ENCODE data around the gene HPSE. TPM values are rescaled to one million over a fixed set of nuclear protein-coding genes. Genes with fewer than 3 reads are reported as not detected.

HPSE gene
- total and polyA plus RNA-seq, 2 donors (not counting 3 experiments of a cell fraction or from before 2014, with no cell fraction given), result 3.5 to 7.0 TPM

DNA sequence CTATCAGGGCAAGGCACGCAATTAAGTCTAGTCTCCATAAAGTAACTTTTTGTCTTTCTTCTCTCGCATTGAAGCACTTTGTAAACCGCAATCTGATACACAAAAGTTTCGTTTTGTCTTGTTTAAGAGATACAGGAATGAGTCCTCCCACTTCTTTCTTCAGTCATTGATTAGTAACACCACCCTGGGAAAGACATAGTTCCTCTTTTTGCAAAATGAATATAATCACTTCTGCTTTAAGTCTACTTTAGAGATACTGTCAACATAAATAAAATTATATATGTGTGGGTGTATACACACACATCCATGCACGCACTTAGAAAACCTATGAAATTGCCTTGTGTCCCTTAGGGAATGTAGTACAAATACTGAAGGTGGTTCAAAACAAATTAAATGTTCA, 61.7 kb downstream of the HPSE start:
- H3K9ac ChIP-seq (replicated peaks; ENCODE audit: extremely low read depth, insufficient read depth, low read length), result no peak overlapping the region
- no peaks in the 10 kb centered on the region for H3K4me1 ChIP-seq (ENCODE audit: control insufficient read depth, extremely low read depth, insufficient read depth, low read length)
- H3K9me1 ChIP-seq (replicated peaks; ENCODE audit: control insufficient read depth, extremely low read depth, insufficient read depth, low read length), result no peaks in the 10 kb centered on the region
- DNase-seq (ENCODE audit: low read depth, low spot score), result no peak
- H3K27ac ChIP-seq (ENCODE audit: insufficient read depth, low read depth, low read length), result no peak overlapping the region
- no TSS peak for BruUV-seq (replicated peaks)
- no peaks in the 10 kb centered on the region for H3K79me2 ChIP-seq (ENCODE audit: control insufficient read depth, insufficient read depth, low read length)
- dilution Hi-C loops (cut with MboI; ENCODE audit: extremely low pct_ligation_motif_present, low sequenced_read_pairs), result no loop called here
- intact Hi-C loops (cut with micrococcal nuclease), result no loop called here
- H2AFZ ChIP-seq (ENCODE audit: low read depth, low read length), result no peak overlapping the region
- H4K20me1 ChIP-seq (replicated peaks; ENCODE audit: control insufficient read depth, extremely low read depth, insufficient read depth, low read length), result no peaks in the 10 kb centered on the region
- no peaks in the 10 kb centered on the region for H3K9me3 ChIP-seq (replicated peaks; ENCODE audit: control insufficient read depth, insufficient read depth, low read length)
- no peaks in the 10 kb centered on the region for H3K27me3 ChIP-seq (ENCODE audit: control insufficient read depth in 2 of 2, insufficient read depth in 2 of 2, low read length in 2 of 2)
- H3K36me3 ChIP-seq (ENCODE audit: control insufficient read depth in 2 of 2, extremely low read depth in 1 of 2, insufficient read depth in 2 of 2, low read length in 2 of 2), result peaks cover 0 to 6% of the 10 kb centered on the region in 2 experiments
- ChIA-PET POLR2A (no interaction called here), CTCF (interaction anchor here (0.8 to 3.4 kb wide), 6 partner anchors 9 to 218 kb away, joined by 3 to 18 read pairs (median 6); no protein-coding TSS in a partner anchor)
- FAIRE-seq, result no peak
- H3K4me2 ChIP-seq (ENCODE audit: insufficient read depth, low read length), result no peak overlapping the region
- TF ChIP-seq, protein P1, sequence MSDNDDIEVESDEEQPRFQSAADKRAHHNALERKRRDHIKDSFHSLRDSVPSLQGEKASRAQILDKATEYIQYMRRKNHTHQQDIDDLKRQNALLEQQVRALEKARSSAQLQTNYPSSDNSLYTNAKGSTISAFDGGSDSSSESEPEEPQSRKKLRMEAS (IDR thresholded peaks at IDR 0.05; ENCODE audit: insufficient read depth, insufficient read length), result no peak
- TF ChIP-seq POLR2A (IDR thresholded peaks at IDR 0.05; ENCODE audit: low read depth, low read length) (no peak), EZH2 (IDR thresholded peaks at IDR 0.05; ENCODE audit: borderline replicate concordance, low read depth, low read length, severe bottlenecking) (no peak)
- no peak overlapping the region for H3K4me3 ChIP-seq (replicated peaks in 1 of 3; ENCODE audit: insufficient read depth in 1 of 3, low read depth in 1 of 3, low read length in 3 of 3)

DNA sequence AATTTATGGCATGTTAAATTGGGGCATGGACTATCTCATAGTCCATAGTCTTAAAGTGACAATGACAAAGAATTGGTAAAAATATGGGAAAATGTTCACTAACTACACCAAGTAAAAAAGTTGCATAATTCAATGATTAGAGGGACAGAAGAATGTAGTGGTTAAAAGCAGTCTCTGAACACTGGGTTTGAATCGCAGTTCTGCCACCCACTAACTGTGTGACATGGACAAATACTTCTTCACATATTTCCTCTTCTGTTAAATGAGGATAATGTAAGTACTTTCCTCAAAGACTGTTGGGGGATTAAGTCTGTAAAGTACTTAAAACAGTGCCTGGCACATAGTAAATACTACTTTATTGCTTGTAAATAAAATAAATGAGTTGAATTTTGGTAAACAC, 65.4 kb downstream of the HPSE start:
- Histone ChIP-seq H4K20me1 (replicated peaks; ENCODE audit: control insufficient read depth, extremely low read depth, insufficient read depth, low read length) (no peaks in the 10 kb centered on the region), H3K4me1 (ENCODE audit: control insufficient read depth, extremely low read depth, insufficient read depth, low read length) (peaks cover 5% of the 10 kb centered on the region), H3K9me1 (replicated peaks; ENCODE audit: control insufficient read depth, extremely low read depth, insufficient read depth, low read length) (no peaks in the 10 kb centered on the region), H3K9ac (replicated peaks; ENCODE audit: extremely low read depth, insufficient read depth, low read length) (no peak overlapping the region), H2AFZ (ENCODE audit: low read depth, low read length) (no peak overlapping the region), H3K27ac (ENCODE audit: insufficient read depth, low read depth, low read length) (no peak overlapping the region), H3K36me3 (ENCODE audit: control insufficient read depth in 2 of 2, extremely low read depth in 1 of 2, insufficient read depth in 2 of 2, low read length in 2 of 2) (peaks cover 0 to 6% of the 10 kb centered on the region in 2 experiments), H3K79me2 (ENCODE audit: control insufficient read depth, insufficient read depth, low read length) (no peaks in the 10 kb centered on the region), H3K4me2 (ENCODE audit: insufficient read depth, low read length) (no peak overlapping the region), H3K4me3 (replicated peaks in 1 of 3; ENCODE audit: insufficient read depth in 1 of 3, low read depth in 1 of 3, low read length in 3 of 3) (no peak overlapping the region), H3K9me3 (replicated peaks; ENCODE audit: control insufficient read depth, insufficient read depth, low read length) (no peaks in the 10 kb centered on the region), H3K27me3 (ENCODE audit: control insufficient read depth in 2 of 2, insufficient read depth in 2 of 2, low read length in 2 of 2) (no peaks in the 10 kb centered on the region)
- dilution Hi-C loops (cut with MboI; ENCODE audit: extremely low pct_ligation_motif_present, low sequenced_read_pairs) (no loop called here), intact Hi-C loops (cut with micrococcal nuclease) (no loop called here)
- CTCF ChIA-PET, result interaction anchor here (0.8 to 6.0 kb wide), 4 partner anchors 9 to 194 kb away, joined by 3 to 39 read pairs (median 6); no protein-coding TSS in a partner anchor
- TF ChIP-seq POLR2AphosphoS5 (IDR thresholded peaks at IDR 0.05; ENCODE audit: insufficient read depth, low read depth, low read length), result no peak
- no peak for TF ChIP-seq POLR2A (IDR thresholded peaks at IDR 0.05; ENCODE audit: low read depth, low read length)
- TF ChIP-seq GATA2 (IDR thresholded peaks at IDR 0.05; ENCODE audit: insufficient read depth, insufficient read length, low read depth, low read length), result no peak
- TF ChIP-seq JUN (IDR thresholded peaks at IDR 0.05; ENCODE audit: borderline replicate concordance, insufficient read depth, insufficient read length, low read depth), result no peak
- TF ChIP-seq, protein P1 (IDR thresholded peaks at IDR 0.05; ENCODE audit: insufficient read depth, insufficient read length), result no peak
- TF ChIP-seq, protein P2, sequence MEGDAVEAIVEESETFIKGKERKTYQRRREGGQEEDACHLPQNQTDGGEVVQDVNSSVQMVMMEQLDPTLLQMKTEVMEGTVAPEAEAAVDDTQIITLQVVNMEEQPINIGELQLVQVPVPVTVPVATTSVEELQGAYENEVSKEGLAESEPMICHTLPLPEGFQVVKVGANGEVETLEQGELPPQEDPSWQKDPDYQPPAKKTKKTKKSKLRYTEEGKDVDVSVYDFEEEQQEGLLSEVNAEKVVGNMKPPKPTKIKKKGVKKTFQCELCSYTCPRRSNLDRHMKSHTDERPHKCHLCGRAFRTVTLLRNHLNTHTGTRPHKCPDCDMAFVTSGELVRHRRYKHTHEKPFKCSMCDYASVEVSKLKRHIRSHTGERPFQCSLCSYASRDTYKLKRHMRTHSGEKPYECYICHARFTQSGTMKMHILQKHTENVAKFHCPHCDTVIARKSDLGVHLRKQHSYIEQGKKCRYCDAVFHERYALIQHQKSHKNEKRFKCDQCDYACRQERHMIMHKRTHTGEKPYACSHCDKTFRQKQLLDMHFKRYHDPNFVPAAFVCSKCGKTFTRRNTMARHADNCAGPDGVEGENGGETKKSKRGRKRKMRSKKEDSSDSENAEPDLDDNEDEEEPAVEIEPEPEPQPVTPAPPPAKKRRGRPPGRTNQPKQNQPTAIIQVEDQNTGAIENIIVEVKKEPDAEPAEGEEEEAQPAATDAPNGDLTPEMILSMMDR (IDR thresholded peaks at IDR 0.05; ENCODE audit: extremely low read depth in 1 of 2, insufficient read depth in 1 of 2, low read depth in 1 of 2, low read length in 2 of 2), result no peak
- TF ChIP-seq EZH2 (IDR thresholded peaks at IDR 0.05; ENCODE audit: borderline replicate concordance, low read depth, low read length, severe bottlenecking), result no peak
- TF ChIP-seq MYC (IDR thresholded peaks at IDR 0.05; ENCODE audit: low read depth, low read length), result no peak
- TF ChIP-seq FOS (IDR thresholded peaks at IDR 0.05; ENCODE audit: borderline replicate concordance, insufficient read depth, low read length), result no peak
- POLR2A ChIA-PET, result no interaction called here
- DNase-seq (ENCODE audit: low read depth, low spot score) (no peak), FAIRE-seq (no peak)
- no TSS peak for BruUV-seq (replicated peaks)
